ENCODE results near the gene ADARB2. TPM values are rescaled to one million over a fixed set of nuclear protein-coding genes. Genes with fewer than 3 reads are reported as not detected.

ADARB2 gene
- total and polyA plus RNA-seq, 10 of the 15 experiments (the other 5 are each of a cell fraction or from before 2014, with no cell fraction given), result 0.02 to 4.1 (median 0.76) TPM

- Histone ChIP-seq H3K27me3 (replicated peaks in 1 of 2; ENCODE audit: control insufficient read depth in 2 of 2, insufficient read depth in 2 of 2, low read length in 1 of 2) (no peaks in the 10 kb centered on the region), H3K36me3 (ENCODE audit: control insufficient read depth in 2 of 2, insufficient read depth in 2 of 2, low read length in 1 of 2) (no peaks in the 10 kb centered on the region; a peak in 1 of 4 replicates), H3K9ac (ENCODE audit: control insufficient read depth, insufficient read depth, low read length) (no peak overlapping the region), H2AFZ (ENCODE audit: control insufficient read depth, low read depth, low read length) (no peak overlapping the region), H3K27ac (ENCODE audit: control insufficient read depth, insufficient read depth) (no peak overlapping the region), H3K9me3 (replicated peaks; ENCODE audit: control insufficient read depth, insufficient read depth, low read length) (no peaks in the 10 kb centered on the region), H3K4me3 (no peak overlapping the region), H3K4me2 (ENCODE audit: control insufficient read depth, insufficient read depth) (no peak overlapping the region), H3K4me1 (ENCODE audit: control insufficient read depth, insufficient read depth, low read length) (peaks cover 3% of the 10 kb centered on the region), H4K20me1 (ENCODE audit: control insufficient read depth, insufficient read depth) (no peaks in the 10 kb centered on the region), H3K79me2 (ENCODE audit: control insufficient read depth, insufficient read depth, low read length) (no peaks in the 10 kb centered on the region)
- 55% methylated on average over 24 of the region's 25 CpGs for WGBS (ENCODE audit: insufficient coverage, insufficient replicate concordance, low lambda C conversion rate, missing lambda C conversion rate)
- POLR2A ChIA-PET, result interaction anchor here (0.9 kb wide), 1 partner anchor 87 kb away, joined by 6 read pairs; no protein-coding TSS in a partner anchor
- in situ Hi-C loops (cut with MboI), result no loop called here
- ATAC-seq (no peak), DNase-seq (ENCODE audit: low read depth, low spot score) (no peak), FAIRE-seq (no peak)
- intact Hi-C loops (cut with micrococcal nuclease; ENCODE audit: unreplicated experiment), result no loop called here
- RAD21 ChIA-PET (ENCODE audit: unreplicated experiment), result interaction anchor here (1.0 to 1.8 kb wide), 2 partner anchors 230 to 541 kb away, joined by 3 to 6 read pairs; no protein-coding TSS in a partner anchor
- CTCF ChIA-PET, result interaction anchor here (0.6 to 1.9 kb wide), 2 partner anchors 11 to 571 kb away, joined by 4 to 9 read pairs; no protein-coding TSS in a partner anchor
- SMC1A ChIA-PET (ENCODE audit: uncharacterized antibody, unreplicated experiment), result interaction anchor here (1.4 to 3.4 kb wide), 3 partner anchors 11 to 198 kb away, joined by 3 to 16 read pairs (median 5); no protein-coding TSS in a partner anchor
- no TSS peak for BruUV-seq (replicated peaks)
- TF ChIP-seq ATF2 (IDR thresholded peaks at IDR 0.05; ENCODE audit: low read length), result no peak
- no peak for TF ChIP-seq SUZ12 (IDR thresholded peaks at IDR 0.05; ENCODE audit: unreplicated experiment)
- TF ChIP-seq E4F1 (IDR thresholded peaks at IDR 0.05; ENCODE audit: borderline replicate concordance, partially characterized antibody), result no peak
- TF ChIP-seq NFXL1 (IDR thresholded peaks at IDR 0.05; ENCODE audit: borderline replicate concordance), result no peak
- TF ChIP-seq ZNF622 (IDR thresholded peaks at IDR 0.05), result no peak
- TF ChIP-seq BCLAF1 (IDR thresholded peaks at IDR 0.05), result no peak
- no peak for TF ChIP-seq POU2F2 (IDR thresholded peaks at IDR 0.05; ENCODE audit: borderline replicate concordance, low read depth, low read length)
- TF ChIP-seq RELB (IDR thresholded peaks at IDR 0.05; ENCODE audit: low read depth), result no peak
- no peak for TF ChIP-seq STAT1 (conservative IDR thresholded peaks at IDR 0.05)
- TF ChIP-seq FOS (IDR thresholded peaks at IDR 0.05; ENCODE audit: borderline replicate concordance, extremely low read depth, insufficient read length), result no peak
- no peak for TF ChIP-seq PAX8 (IDR thresholded peaks at IDR 0.05)
- TF ChIP-seq NFIC (IDR thresholded peaks at IDR 0.05; ENCODE audit: low read depth, low read length), result no peak
- no peak for TF ChIP-seq JUNB (IDR thresholded peaks at IDR 0.05)
- no peak for TF ChIP-seq RAD21 (IDR thresholded peaks at IDR 0.05; ENCODE audit: insufficient read depth, low read depth, low read length)
- TF ChIP-seq JUND (IDR thresholded peaks at IDR 0.05; ENCODE audit: low read depth, low read length), result no peak
Observed at GRCh38 chr10:1650542-1651269, 86.6 kb downstream of the ADARB2 start.

All from GM12878 (cell line).